ENCODE measurements around the gene CDHR2. TPM values are rescaled to one million over a fixed set of nuclear protein-coding genes. Genes with fewer than 3 reads are reported as not detected.
"Not testable (repeated sequence)": the region's sequence is repeated elsewhere in the genome, so short reads cannot be mapped to it uniquely, and the experiment has no call there.

The CDHR2 gene
- total RNA-seq, 6 experiments from 2014 or later, result not detected

- TF ChIP-seq CTCF (IDR thresholded peaks at IDR 0.05), result no peak
- no peak for DNase-seq
- Mint-ChIP-seq H3K4me3 (no peak overlapping the region), H3K4me1 (ENCODE audit: low read depth) (peaks cover 6% of the 10 kb centered on the region; the same call in 1 of the 2 replicates), H3K27ac (no peak overlapping the region), H3K36me3 (ENCODE audit: low read depth) (no peaks in the 10 kb centered on the region), H3K9me3 (no peaks in the 10 kb centered on the region), H3K27me3 (ENCODE audit: insufficient read depth) (peaks cover 17% of the 10 kb centered on the region)
Observed at GRCh38 chr5:176549871-176550270, 729 bp downstream of the CDHR2 start.

GRCh38 chr5:176550275-176550831 lies 1.2 kb downstream of the CDHR2 start:
- no peak for DNase-seq
- Mint-ChIP-seq H3K4me3 (peak overlapping the region; percentile 60; the same call in 1 of the 2 replicates), H3K27ac (no peak overlapping the region), H3K36me3 (ENCODE audit: low read depth) (no peaks in the 10 kb centered on the region), H3K4me1 (ENCODE audit: low read depth) (peaks cover 6% of the 10 kb centered on the region; the same call in 1 of the 2 replicates), H3K27me3 (ENCODE audit: insufficient read depth) (peaks cover 17% of the 10 kb centered on the region), H3K9me3 (no peaks in the 10 kb centered on the region)
- no peak for TF ChIP-seq CTCF (IDR thresholded peaks at IDR 0.05)

GRCh38 chr5:176550937-176551336 lies 1.8 kb downstream of the CDHR2 start:
- DNase-seq; H3K9me3 Mint-ChIP-seq; H3K36me3 Mint-ChIP-seq (ENCODE audit: low read depth); H3K27ac Mint-ChIP-seq; H3K4me1 Mint-ChIP-seq (ENCODE audit: low read depth): not testable (repeated sequence)
- Mint-ChIP-seq H3K27me3 (ENCODE audit: insufficient read depth) (peaks cover 19% of the 10 kb centered on the region), H3K4me3 (peak overlapping the region; percentile 42; the same call in 1 of the 2 replicates)

- Mint-ChIP-seq H3K27me3 (ENCODE audit: insufficient read depth) (peaks cover 21% of the 10 kb centered on the region), H3K4me1 (ENCODE audit: low read depth) (peaks cover 6% of the 10 kb centered on the region; the same call in 1 of the 2 replicates), H3K9me3 (no peaks in the 10 kb centered on the region), H3K36me3 (ENCODE audit: low read depth) (no peaks in the 10 kb centered on the region), H3K4me3 (no peak overlapping the region), H3K27ac (no peak overlapping the region)
- no peak for DNase-seq
- no peak for TF ChIP-seq CTCF (IDR thresholded peaks at IDR 0.05)
Observed at GRCh38 chr5:176552332-176552869, 3.3 kb downstream of the CDHR2 start.

- DNase-seq, result no peak
- H3K9me3 Mint-ChIP-seq, result no peaks in the 10 kb centered on the region
- peaks cover 16% of the 10 kb centered on the region for H3K27me3 Mint-ChIP-seq (ENCODE audit: insufficient read depth)
- no peak for TF ChIP-seq CTCF (IDR thresholded peaks at IDR 0.05)
- H3K27ac Mint-ChIP-seq, result no peak overlapping the region
- no peak overlapping the region for H3K4me3 Mint-ChIP-seq
- H3K4me1 Mint-ChIP-seq (ENCODE audit: low read depth), result peaks cover 6% of the 10 kb centered on the region; the same call in 1 of the 2 replicates
- H3K36me3 Mint-ChIP-seq (ENCODE audit: low read depth), result no peaks in the 10 kb centered on the region
Observed at GRCh38 chr5:176553260-176554085, 4.3 kb downstream of the CDHR2 start.

- Mint-ChIP-seq H3K4me1 (ENCODE audit: low read depth) (peaks cover 6% of the 10 kb centered on the region; the same call in 1 of the 2 replicates), H3K36me3 (ENCODE audit: low read depth) (no peaks in the 10 kb centered on the region), H3K27me3 (ENCODE audit: insufficient read depth) (peaks cover 14% of the 10 kb centered on the region), H3K4me3 (no peak overlapping the region), H3K27ac (no peak overlapping the region), H3K9me3 (no peaks in the 10 kb centered on the region)
- DNase-seq, result no peak
- TF ChIP-seq CTCF (IDR thresholded peaks at IDR 0.05), result no peak
Observed at GRCh38 chr5:176557846-176558245, 8.7 kb downstream of the CDHR2 start.
